HL-60/S4 treated with retinoic acid at 250 ng/mL for 4 days and 3 days (cell line): ENCODE measurements around the gene CCDC30.
"Not testable (repeated sequence)": the region's sequence is repeated elsewhere in the genome, so short reads cannot be mapped to it uniquely, and the experiment has no call there.

Experiments used
- in situ Hi-C: fragments of 300-500 bp; cut with MboI; formaldehyde crosslinking; loops from 2 replicates; pipeline ENCODE4 v1.7.0; 2022; ENCODE audit warnings: low sequenced_read_pairs

The CCDC30 gene

DNA sequence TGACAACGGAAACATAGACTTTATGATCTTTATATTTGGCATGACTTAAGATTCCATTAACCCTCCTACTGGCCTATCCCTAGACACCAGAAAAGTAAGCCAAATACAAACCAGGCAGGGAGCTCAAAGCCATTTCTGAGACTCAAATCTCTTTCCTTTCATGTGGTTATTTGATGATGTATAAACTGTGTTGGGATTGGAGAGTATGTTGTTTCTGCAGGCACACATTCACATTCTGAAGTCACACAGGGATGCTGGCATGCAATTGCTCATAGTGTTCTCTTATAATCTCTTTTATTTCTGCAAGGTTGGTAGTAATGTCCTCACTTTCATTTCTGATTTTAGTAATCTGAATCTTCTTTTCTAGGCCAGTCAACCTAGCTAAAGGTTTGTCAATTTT is 13.0 kb upstream of the CCDC30 start:
- in situ Hi-C loops: no loop called here

DNA sequence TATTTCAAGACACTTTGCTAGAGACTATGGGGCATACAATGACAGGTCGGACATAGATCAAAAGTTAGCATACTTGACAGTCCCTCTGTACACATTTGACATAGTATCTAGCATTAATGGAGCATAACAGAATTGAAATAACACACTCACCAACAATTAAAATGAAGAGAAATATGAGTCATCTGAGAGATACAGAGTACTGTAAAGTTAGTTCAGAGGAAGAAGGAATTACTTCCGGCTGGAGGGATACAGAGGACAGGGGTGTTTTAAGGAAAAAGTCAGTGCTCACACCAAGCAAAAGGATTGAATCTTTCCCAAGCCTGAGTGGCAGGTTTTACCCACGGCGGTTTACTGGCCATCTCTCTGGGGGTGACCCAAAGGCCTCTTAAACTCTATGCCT is 9.7 kb upstream of the CCDC30 start:
- in situ Hi-C loops: no loop called here

GRCh38 chr1:42454403-42454802 is 8.7 kb upstream of the CCDC30 start:
- in situ Hi-C loops: no loop called here

DNA sequence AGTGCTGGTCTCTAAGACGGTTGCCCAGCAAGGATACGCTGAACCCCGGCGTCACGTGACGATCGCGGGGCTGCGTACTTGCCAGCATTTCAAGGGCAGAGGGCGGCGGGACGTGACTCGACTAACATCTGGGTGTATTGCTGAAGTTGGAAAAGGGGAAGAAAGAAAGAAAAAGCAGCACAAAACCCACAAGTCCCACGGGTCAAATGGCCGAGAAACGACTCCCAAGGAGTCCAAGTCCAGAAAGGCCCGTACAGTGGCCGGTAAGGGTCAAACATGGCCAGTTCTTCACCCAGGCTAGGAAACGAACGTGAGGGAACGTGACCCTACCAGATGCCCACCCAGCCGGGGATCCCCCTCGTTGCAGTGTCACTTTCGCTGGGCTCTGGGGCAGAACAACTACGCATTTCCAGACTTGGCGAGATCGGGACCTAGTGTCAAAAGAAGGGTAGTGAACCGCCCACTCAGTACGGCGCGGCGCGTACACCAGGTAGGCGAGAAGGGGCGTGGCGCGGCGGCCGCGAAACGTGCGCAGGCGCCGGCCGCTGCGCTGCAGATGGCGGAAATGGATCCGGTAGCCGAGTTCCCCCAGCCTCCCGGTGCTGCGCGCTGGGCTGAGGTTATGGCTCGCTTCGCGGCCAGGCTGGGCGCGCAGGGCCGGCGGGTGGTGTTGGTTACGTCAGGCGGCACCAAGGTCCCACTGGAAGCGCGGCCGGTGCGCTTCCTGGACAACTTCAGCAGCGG is 6.9 kb upstream of the CCDC30 start, which contains the start of the genes PPCS and ZMYND12:
Gene PPCS, plus strand, starts transcription at position 534 of the 744 bp plus-strand sequence. Its CDS starts 23 bp downstream, at position 557.
Gene ZMYND12, minus strand, starts transcription at position 13 of the 744 bp plus-strand sequence. CDS start 25 bp downstream, outside the sequence.
- in situ Hi-C loops: no loop called here

- in situ Hi-C loops: no loop called here
Measured at GRCh38 chr1:42456754-42457089, 6.4 kb upstream of the CCDC30 start.

DNA sequence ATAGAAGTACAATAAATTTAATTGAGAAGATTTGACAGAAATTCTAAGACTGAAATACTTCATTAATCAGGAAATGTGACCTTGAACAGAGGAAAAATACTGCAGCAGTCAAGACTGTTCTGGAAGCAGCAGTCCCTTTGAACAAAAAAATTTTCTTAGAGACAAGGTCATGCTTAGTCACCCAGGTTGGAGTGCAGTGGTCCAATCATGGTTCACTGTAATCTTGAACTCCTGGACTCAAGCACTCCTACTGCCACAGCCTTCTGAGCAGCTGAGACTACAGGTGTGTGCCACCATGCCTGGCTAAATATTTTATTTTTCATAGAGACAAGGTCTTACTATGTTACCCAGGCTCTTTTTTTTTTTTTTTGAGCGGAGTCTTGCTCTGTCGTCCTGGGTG is 1.9 kb upstream of the CCDC30 start:
- in situ Hi-C loops: no loop called here

- in situ Hi-C loops: no loop called here
Measured at GRCh38 chr1:42463921-42464320, 835 bp downstream of the CCDC30 start.

DNA sequence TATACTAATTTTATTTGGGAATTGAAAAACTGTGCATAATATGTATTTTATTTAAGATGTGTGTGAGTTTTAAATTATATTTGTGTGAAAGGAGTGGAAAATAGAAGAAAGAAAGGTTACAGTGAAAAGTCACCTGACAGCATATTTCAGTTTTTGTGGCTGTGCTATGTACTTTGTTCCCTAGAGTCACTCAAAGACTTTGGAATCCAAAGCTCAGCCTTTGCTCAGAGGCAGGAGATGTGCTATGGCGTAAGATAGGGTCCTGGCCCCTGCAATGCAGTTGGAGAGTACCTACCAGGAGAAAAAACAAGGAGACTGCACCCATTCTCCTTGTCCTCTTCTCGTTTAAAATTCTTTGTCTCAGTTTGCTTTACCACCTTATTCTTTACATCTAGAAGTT is 2.9 kb downstream of the CCDC30 start:
- in situ Hi-C loops: no loop called here

GRCh38 chr1:42469727-42470126 is 6.6 kb downstream of the CCDC30 start:
- in situ Hi-C loops: no loop called here

DNA sequence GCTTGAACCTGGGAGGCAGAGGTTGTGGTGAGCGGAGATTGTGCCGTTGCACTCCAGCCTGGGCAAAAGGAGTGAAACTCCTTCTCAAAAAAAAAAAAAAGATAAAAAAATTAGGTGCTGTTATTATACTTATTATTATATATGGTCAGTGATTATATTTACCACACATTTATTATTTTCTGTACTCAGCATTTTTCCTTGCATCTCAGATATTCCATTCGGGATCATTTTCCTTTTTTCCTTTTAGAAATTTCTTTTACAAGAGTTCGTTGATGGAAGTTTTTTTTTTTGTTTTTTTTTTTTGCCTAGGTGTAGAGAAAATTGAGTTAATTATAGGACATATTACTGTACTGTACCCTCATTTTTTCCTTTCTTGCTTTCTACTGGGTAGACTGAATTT is 13.5 kb downstream of the CCDC30 start:
- in situ Hi-C loops: no loop called here

GRCh38 chr1:42477354-42477753 is 14.3 kb downstream of the CCDC30 start:
- in situ Hi-C loops: not testable (repeated sequence)

- in situ Hi-C loops: no loop called here
Measured at GRCh38 chr1:42477775-42478174, 14.7 kb downstream of the CCDC30 start.

DNA sequence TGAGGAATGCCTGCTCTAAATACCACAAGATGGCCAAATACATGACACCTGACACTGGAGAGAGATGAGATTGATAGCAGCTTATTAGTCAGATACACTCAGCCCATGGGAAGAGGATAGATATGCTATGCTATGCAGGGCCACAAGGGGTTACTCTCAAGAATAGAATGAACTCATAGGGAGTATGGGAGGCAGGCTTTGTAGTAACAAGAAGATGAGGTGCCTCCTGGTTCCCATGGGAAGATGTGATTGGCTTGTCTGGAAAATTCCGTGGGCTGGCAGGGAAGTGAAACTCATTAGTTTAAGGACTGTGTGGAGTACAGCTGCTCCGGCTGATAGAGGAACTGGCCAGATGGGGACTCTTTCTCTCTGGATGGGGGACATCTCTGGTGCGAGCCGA is 16.5 kb downstream of the CCDC30 start:
- in situ Hi-C loops: no loop called here

DNA sequence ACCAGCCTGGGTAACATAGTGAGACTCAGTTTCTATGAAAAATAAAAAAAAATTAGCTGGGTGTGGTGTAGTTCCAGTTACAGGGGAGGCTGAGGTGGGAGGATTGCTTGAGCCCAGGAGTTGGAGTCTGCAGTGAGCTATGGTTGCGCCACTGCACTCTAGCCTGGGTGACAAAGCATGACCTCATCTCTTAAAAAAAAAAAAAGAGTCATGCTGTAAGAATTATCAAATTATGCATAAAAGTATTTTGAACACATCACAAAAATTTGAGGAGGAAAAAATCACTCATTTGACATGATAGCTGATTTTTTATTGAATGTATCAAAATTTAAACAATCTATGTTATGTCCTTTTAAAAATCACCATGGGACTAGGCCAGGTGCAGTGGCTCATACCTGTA is 17.8 kb downstream of the CCDC30 start:
- in situ Hi-C loops: no loop called here

- in situ Hi-C loops: no loop called here
Measured at GRCh38 chr1:42482635-42483153, 19.6 kb downstream of the CCDC30 start.

- in situ Hi-C loops: no loop called here
Measured at GRCh38 chr1:42484382-42484781, 21.3 kb downstream of the CCDC30 start.

- in situ Hi-C loops: no loop called here
Measured at GRCh38 chr1:42490237-42490636, 27.2 kb downstream of the CCDC30 start.

DNA sequence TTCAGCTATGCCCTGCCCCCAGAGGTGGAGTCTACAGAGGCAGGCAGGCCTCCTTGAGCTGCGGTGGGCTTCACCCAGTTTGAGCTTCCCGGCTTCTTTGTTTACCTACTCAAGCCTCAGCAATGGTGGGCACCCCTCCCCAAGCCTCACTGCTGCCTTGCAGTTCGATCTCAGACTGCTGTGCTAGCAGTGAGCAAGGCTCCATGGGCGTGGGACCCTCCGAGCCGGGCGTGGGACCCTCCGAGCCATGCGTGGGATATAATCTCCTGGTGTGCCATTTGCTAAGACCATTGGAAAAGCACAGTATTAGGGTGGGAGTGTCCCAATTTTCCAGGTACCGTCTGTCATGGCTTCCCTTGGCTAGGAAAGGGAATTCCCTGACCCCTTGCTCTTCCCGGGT is 38.9 kb downstream of the CCDC30 start:
- in situ Hi-C loops: not testable (repeated sequence)

- in situ Hi-C loops: no loop called here
Measured at GRCh38 chr1:42504535-42505128, 41.5 kb downstream of the CCDC30 start.

DNA sequence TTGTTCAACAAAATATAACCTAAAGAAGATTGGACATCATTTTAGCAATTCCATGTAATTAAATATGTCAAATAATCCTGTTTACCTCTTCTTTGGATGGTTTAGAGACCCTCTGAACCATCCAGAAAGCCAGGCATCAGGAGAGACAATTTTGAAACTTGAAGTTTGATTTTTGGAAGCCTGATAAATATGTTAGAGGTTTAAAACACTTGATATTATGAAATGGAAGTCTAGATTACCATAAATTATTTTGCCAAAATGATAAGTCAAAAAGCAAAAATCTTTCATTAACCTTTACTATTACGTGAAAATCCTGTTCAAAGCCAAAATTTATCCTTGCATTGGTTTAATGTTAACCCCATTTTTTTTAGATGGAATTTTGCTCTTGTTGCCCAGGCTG is 43.5 kb downstream of the CCDC30 start:
- in situ Hi-C loops: no loop called here

GRCh38 chr1:42511581-42512155 is 48.6 kb downstream of the CCDC30 start:
- in situ Hi-C loops: loop anchor here (10.0 kb wide), 1 partner anchor 233 kb away; the partner anchor contains the start of gene CLDN19

DNA sequence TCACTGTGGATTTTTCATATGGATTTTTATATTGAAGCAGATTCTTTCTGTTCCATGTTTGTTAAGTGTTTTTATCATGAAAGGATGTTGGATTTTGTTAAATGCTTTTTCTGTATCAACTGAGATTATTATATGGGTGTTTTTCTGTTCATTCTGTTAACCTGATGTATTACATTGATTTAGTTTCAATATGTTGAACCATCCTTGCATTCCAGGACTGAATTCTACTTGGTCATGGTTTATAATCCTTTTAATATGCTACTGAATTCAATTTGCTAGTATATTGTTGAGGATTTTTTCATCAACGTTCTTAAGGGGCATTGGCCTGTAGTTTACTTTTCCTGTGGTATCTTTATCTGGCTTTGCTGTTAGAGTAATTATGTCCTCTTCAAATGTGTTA is 55.8 kb downstream of the CCDC30 start:
- in situ Hi-C loops: loop anchor here (10.0 kb wide), 1 partner anchor 226 kb away; the partner anchor contains the start of gene CLDN19
